T-cell (primary cell): ENCODE results near the gene SLC30A3. TPM values are rescaled to one million over a fixed set of nuclear protein-coding genes. Genes with fewer than 3 reads are reported as not detected.

ENCODE experiments used
- ATAC-seq, 4 experiments: fragments of 200-7000 bp in 3 of 4; fragments of 150-1000 bp in 1 of 4; cut with Tn5 transposase; replicated peaks in 1 of 4; 1 replicate in 3 of 4; 2 replicates in 1 of 4; pipeline ENCODE4 v1.10.0; 2021; ENCODE audit warnings: moderate library complexity in 3 of 4, mild to moderate bottlenecking in 2 of 4, moderate number of reproducible peaks in 1 of 4
- CTCF ChIA-PET, 2 donors: fragments of 300-600 bp; sonication (Branson Sonifier 250); formaldehyde crosslinking; loops; one replicate each; lab custom pipeline; 2022; ENCODE audit warnings: antibody characterized with exemption in 2 of 2; lab: Charles Lee
- POLR2A ChIA-PET, 2 donors: fragments of 300-600 bp; sonication (Branson Sonifier 250); formaldehyde crosslinking; loops; one replicate each; lab custom pipeline; 2022; ENCODE audit warnings: antibody characterized with exemption in 2 of 2; lab: Charles Lee
- DNase-seq, 35 experiments: peaks; one replicate each; pipeline versions ENCODE4 v3.0.0 to v3.0.0-alpha.2; 2013 to 2023
- H3K27ac ChIP-seq: one replicate; pipeline ENCODE4 v1.5.1; 2013; ENCODE audit warnings: low read length
- H3K27me3 ChIP-seq, 2 experiments: replicated peaks in 1 of 2; 1 replicate in 1 of 2; 2 replicates in 1 of 2; pipeline versions ENCODE4 v1.6.1 to v1.7.0; 2013; ENCODE audit warnings: low read length in 1 of 2, mixed read lengths in 1 of 2; ENCODE audit not compliant: control insufficient read depth in 2 of 2, insufficient read depth in 2 of 2; ENCODE audit errors: extremely low read depth in 1 of 2
- H3K36me3 ChIP-seq, 2 donors: 1 replicate in 1 of 2; 2 replicates in 1 of 2; pipeline versions ENCODE4 v1.6.1 to v1.7.0; 2013; ENCODE audit warnings: low read length in 1 of 2; ENCODE audit not compliant: control insufficient read depth in 2 of 2, insufficient read depth in 1 of 2; ENCODE audit errors: extremely low read depth in 1 of 2
- H3K4me1 ChIP-seq, 2 experiments: 1 replicate in 1 of 2; 2 replicates in 1 of 2; pipeline versions ENCODE4 v1.6.1 to v1.7.0; 2013; ENCODE audit warnings: low read length in 2 of 2, mixed read lengths in 1 of 2; ENCODE audit not compliant: insufficient read depth in 2 of 2, control insufficient read depth in 1 of 2; ENCODE audit errors: extremely low read depth in 1 of 2
- H3K4me3 ChIP-seq, 2 donors: 1 replicate in 1 of 2; 2 replicates in 1 of 2; pipeline versions ENCODE4 v1.5.1 to v1.7.0; 2013; ENCODE audit warnings: mild to moderate bottlenecking in 2 of 2, low read length in 1 of 2, moderate library complexity in 1 of 2; ENCODE audit not compliant: control insufficient read depth in 1 of 2; ENCODE audit errors: extremely low read depth in 1 of 2
- H3K9me3 ChIP-seq: 2 replicates; pipeline ENCODE4 v1.7.0; 2013
- H3K27ac Mint-ChIP-seq, 2 donors: one replicate each; pipeline ENCODE4 v1.8.0; 2020 to 2021; ENCODE audit warnings: mild to moderate bottlenecking in 2 of 2, mixed read lengths in 2 of 2
- H3K27me3 Mint-ChIP-seq, 2 donors: one replicate each; pipeline ENCODE4 v1.8.0; 2021 to 2022; ENCODE audit warnings: mixed read lengths in 2 of 2
- H3K36me3 Mint-ChIP-seq: one replicate; pipeline ENCODE4 v1.8.0; 2021; ENCODE audit warnings: mixed read lengths
- H3K4me1 Mint-ChIP-seq, 3 donors: one replicate each; pipeline ENCODE4 v1.8.0; 2020 to 2022; ENCODE audit warnings: mixed read lengths in 3 of 3, mild to moderate bottlenecking in 1 of 3
- H3K4me3 Mint-ChIP-seq, 3 donors: one replicate each; pipeline ENCODE4 v1.8.0; 2020 to 2022; ENCODE audit warnings: mild to moderate bottlenecking in 3 of 3, mixed read lengths in 3 of 3, moderate library complexity in 3 of 3
- H3K9me3 Mint-ChIP-seq, 3 donors: one replicate each; pipeline ENCODE4 v1.8.0; 2020 to 2022; ENCODE audit warnings: mixed read lengths in 3 of 3
- WGBS: methylation state at CpG from one replicate; pipeline ENCODE4 v1.1.5; 2013; ENCODE audit warnings: missing lambda C conversion rate; ENCODE audit not compliant: insufficient coverage; 5-methylcytosine and 5-hydroxymethylcytosine counted together
- total RNA-seq, 35 experiments: library from RNA in 6 of 35; stranded (reverse) in 6 of 35; fragments of 120-200 nt in 1 of 35; gene quantifications; one replicate each; pipeline versions ENCODE4 v1.2.1 to v1.2.4 and lab custom pipeline; 2013 to 2026

The SLC30A3 gene
- total RNA-seq, 5 donors from 2014 or later (not counting 1 experiment from before 2014, with no cell fraction given): 0.06 to 0.26 TPM; not detected in 3

DNA sequence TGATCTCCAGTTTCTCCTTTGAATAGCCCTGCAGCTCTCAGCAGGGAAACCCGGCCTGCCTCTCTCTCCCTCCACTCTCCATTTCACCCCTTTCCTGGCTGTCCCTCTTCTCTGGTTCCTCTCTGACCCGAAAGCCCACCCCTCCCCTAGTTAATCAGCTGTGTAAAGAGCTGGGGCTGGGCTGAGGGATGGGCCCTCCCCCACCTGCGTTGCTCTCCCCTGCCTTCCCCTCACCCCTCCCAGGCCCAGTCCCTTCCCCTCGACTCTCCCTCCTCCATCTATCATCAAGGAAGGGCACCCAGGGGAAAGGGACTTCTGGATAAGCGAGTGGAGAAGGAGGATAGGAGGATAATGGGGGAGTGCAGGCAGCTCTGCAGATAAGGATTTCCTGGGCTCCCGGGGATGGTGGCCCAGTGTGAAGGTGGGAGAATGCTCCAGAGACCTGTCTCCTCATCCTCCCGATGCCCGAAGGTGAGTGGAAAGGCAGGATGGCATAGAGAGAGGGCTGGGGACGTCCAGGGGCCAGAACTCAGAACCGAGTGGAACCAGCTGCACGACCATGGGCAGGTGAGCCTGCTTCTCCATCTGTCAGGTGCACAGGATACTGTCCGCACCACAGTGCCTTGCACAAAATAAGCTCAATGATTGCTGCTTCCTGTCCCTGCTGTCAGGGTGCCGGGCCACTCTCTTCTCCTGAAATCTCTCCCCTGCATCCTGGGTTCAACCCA, 12.0 kb downstream of the SLC30A3 start:
- H3K36me3 Mint-ChIP-seq: no peaks in the 10 kb centered on the region
- WGBS: 67% methylated on average over 10 of the region's 13 CpGs
- H3K27ac Mint-ChIP-seq: no peak overlapping the region
- ChIA-PET POLR2A (interaction anchor here (0.6 to 0.8 kb wide), 2 partner anchors 12 to 161 kb away, joined by 3 to 4 read pairs; partner anchors contain the start of gene SLC30A3 (in 1 of the 2)), CTCF (interaction anchor here (0.5 to 1.0 kb wide), 3 partner anchors 18 to 52 kb away, joined by 3 to 4 read pairs (median 3); no protein-coding TSS in a partner anchor)
- DNase-seq (no peak), ATAC-seq (no peak)
- H3K27me3 ChIP-seq: peaks cover 0 to 45% of the 10 kb centered on the region in 2 experiments
- no peak overlapping the region for H3K4me3 ChIP-seq
- peaks cover 0 to 2% (median 0%) of the 10 kb centered on the region in 3 donors for H3K4me1 Mint-ChIP-seq
- peaks cover 0 to 7% of the 10 kb centered on the region in 2 experiments for H3K4me1 ChIP-seq
- H3K36me3 ChIP-seq: no peaks in the 10 kb centered on the region
- H3K9me3 ChIP-seq: no peaks in the 10 kb centered on the region
- H3K27me3 Mint-ChIP-seq: peaks cover 23 to 40% of the 10 kb centered on the region in 2 donors
- H3K27ac ChIP-seq: no peak overlapping the region
- no peaks in the 10 kb centered on the region for H3K9me3 Mint-ChIP-seq
- no peak overlapping the region for H3K4me3 Mint-ChIP-seq

DNA sequence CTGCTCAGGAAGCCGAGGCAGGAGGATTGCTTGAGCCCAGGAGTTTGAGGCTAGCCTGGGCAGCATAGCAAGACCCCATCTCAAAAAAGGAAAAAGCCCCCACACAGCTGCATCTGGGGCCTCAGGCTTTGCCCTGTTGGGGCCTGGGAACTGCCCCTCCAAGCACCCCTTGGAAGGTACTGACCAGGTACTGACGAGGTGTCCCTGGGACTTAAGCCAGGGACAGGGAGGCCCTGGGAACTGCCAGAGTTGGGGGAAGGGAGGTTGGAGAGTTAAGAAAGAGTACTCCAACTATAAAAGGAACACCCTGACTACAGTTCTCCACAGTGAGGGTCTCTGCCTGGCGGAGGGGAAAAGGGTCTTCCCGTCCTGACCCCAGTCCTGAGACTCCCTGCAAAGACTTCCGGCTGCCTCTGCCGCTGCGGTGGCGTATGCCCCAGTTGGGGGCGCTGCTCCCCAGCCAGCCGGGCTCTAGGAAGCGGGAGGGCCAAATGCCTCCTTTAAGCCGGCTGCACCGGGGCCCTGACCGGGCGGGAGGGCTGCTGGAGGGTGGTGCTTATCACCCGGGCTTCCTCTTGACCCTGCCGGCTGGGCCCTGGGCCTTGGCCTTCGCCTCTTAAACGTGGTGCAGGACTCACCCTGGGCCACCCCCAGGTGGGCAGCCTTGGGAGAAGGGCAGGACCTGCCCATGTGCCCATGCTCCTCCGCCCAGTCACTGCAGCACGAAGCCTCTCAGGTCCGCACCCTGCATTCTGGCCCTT, 12.8 kb downstream of the SLC30A3 start:
- DNase-seq: peak in 30 of 35 experiments; percentile 9 to 64 (median 35)
- no peaks in the 10 kb centered on the region for H3K36me3 Mint-ChIP-seq
- CTCF ChIA-PET: interaction anchor here in 1 of 2 donors (0.5 kb wide), 1 partner anchor 54 kb away, joined by 3 read pairs; no protein-coding TSS in a partner anchor
- H3K27me3 Mint-ChIP-seq: peaks cover 15 to 34% of the 10 kb centered on the region in 2 donors
- Histone ChIP-seq H3K36me3 (no peaks in the 10 kb centered on the region), H3K9me3 (no peaks in the 10 kb centered on the region), H3K4me3 (no peak overlapping the region), H3K27ac (no peak overlapping the region), H3K27me3 (peaks cover 0 to 42% of the 10 kb centered on the region in 2 experiments), H3K4me1 (peaks cover 0 to 7% of the 10 kb centered on the region in 2 experiments)
- POLR2A ChIA-PET: no interaction called here
- peak; percentile 64 to 83 (median 72) for ATAC-seq
- H3K27ac Mint-ChIP-seq: no peak overlapping the region
- H3K4me3 Mint-ChIP-seq: no peak overlapping the region
- 27% methylated on average over 19 of the region's 22 CpGs for WGBS
- no peaks in the 10 kb centered on the region for H3K9me3 Mint-ChIP-seq
- H3K4me1 Mint-ChIP-seq: peaks cover 0 to 2% (median 0%) of the 10 kb centered on the region in 3 donors

DNA sequence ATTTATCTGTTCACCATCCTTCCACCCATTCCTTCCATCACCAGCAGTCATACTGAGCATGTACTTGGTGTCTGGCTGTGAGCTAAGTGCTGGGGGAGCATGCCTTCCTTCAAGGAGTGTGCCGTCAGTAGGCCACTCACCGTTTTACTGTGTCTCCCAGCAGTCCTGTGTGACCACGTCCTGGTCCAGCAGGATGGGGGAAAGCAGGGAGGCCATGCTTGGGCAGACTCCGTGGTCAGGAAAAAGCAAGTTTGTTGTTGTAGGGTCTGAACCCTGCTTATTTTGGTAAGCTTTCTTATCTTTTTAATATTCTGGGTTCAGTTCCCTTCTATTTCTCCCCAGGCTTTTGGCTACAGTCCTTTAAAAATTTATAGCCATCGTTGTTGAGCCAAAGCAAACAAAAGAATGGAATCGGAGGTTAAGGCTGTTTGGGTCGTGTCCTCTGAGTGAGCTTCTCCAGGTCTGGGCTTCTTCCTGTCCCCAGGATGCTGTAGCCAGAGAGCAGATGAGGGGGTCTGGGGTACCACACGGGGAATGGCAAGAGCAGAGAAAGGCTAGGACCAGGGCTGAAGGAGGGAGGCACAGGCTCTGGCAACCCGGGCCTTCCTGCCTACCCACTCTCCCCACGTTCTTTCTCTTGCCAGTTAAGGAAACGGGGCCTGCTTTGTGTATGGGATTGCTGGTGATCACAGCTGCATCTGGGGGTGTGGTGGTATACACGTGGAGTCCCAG, 13.5 kb downstream of the SLC30A3 start:
- no peak overlapping the region for H3K4me3 ChIP-seq
- Mint-ChIP-seq H3K27ac (no peak overlapping the region), H3K36me3 (no peaks in the 10 kb centered on the region), H3K9me3 (no peaks in the 10 kb centered on the region), H3K27me3 (peaks cover 8 to 27% of the 10 kb centered on the region in 2 donors), H3K4me3 (no peak overlapping the region), H3K4me1 (peaks cover 0 to 2% (median 0%) of the 10 kb centered on the region in 3 donors)
- ATAC-seq (no peak), DNase-seq (no peak)
- H3K9me3 ChIP-seq: no peaks in the 10 kb centered on the region
- peaks cover 0 to 34% of the 10 kb centered on the region in 2 experiments for H3K27me3 ChIP-seq
- 69% methylated on average over 5 of the region's 12 CpGs for WGBS
- no peaks in the 10 kb centered on the region for H3K36me3 ChIP-seq
- H3K4me1 ChIP-seq: peaks cover 0 to 7% of the 10 kb centered on the region in 2 experiments
- no peak overlapping the region for H3K27ac ChIP-seq
- ChIA-PET POLR2A (interaction anchor here in 1 of 2 donors (0.5 to 0.6 kb wide), 2 partner anchors 27 to 122 kb away, joined by 3 read pairs; no protein-coding TSS in a partner anchor), CTCF (interaction anchor here (0.5 to 0.7 kb wide), 3 partner anchors 36 to 181 kb away, joined by 3 to 9 read pairs (median 5); no protein-coding TSS in a partner anchor)

DNA sequence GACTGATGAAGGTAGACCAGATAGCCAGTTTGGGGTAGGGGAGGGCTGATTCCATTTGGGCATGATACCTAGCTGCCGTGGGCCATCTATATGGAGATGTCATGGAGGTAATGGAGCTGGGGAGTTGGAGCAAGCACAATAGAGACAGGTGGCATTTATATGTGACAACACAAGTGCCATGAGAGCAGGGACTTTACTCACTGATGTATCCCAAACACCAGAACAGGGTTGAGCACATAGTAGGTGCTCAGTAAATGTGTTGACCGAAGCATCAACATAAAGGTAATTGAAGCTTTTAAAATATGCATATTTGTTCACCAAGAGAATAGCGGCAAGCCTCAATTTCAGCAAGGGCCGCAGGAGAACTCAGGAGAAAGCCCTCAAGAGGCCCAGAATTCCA, 15.0 kb downstream of the SLC30A3 start:
- Mint-ChIP-seq H3K9me3 (no peaks in the 10 kb centered on the region), H3K4me1 (peaks cover 0 to 2% (median 0%) of the 10 kb centered on the region in 3 donors), H3K4me3 (no peak overlapping the region), H3K27ac (no peak overlapping the region), H3K36me3 (no peaks in the 10 kb centered on the region), H3K27me3 (peaks cover 7 to 24% of the 10 kb centered on the region in 2 donors)
- WGBS: 92% methylated on average over 2 of the region's 4 CpGs
- POLR2A ChIA-PET: interaction anchor here in 1 of 2 donors (0.7 kb wide), 1 partner anchor 18 kb away, joined by 4 read pairs; no protein-coding TSS in a partner anchor
- H3K4me3 ChIP-seq: no peak overlapping the region
- CTCF ChIA-PET: interaction anchor here in 1 of 2 donors (0.6 kb wide), 1 partner anchor 25 kb away, joined by 3 read pairs; no protein-coding TSS in a partner anchor
- no peaks in the 10 kb centered on the region for H3K9me3 ChIP-seq
- peaks cover 0 to 27% of the 10 kb centered on the region in 2 experiments for H3K27me3 ChIP-seq
- H3K4me1 ChIP-seq: peaks cover 0 to 7% of the 10 kb centered on the region in 2 experiments
- no peak overlapping the region for H3K27ac ChIP-seq
- DNase-seq (no peak), ATAC-seq (no peak)
- H3K36me3 ChIP-seq: peaks cover 4 to 8% of the 10 kb centered on the region in 2 donors

DNA sequence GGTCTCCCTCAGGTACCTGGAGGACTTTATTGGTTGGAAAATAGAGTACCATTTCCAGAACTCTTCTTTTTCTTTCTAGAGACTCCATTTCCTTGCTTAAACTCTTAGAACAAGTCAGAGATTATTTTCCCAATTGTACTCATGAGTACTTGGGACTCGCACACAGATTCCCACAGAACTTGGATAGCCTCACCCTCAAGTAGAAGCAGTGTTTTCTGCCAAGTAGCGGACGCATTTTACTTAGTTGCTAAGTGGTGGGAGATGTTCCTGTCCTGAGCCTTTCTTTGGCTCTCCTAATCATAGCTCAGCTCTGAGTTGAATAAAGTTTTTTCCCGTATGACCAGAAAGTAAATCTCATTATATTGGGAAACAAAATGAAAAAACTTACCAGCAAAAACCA, 17.2 kb downstream of the SLC30A3 start:
- no peak for ATAC-seq
- H3K27ac Mint-ChIP-seq: no peak overlapping the region
- CTCF ChIA-PET: no interaction called here

More for the DNA sequence above, 17.2 kb downstream of the SLC30A3 start:
- peaks cover 6 to 8% (median 7%) of the 10 kb centered on the region in 3 donors for H3K4me1 Mint-ChIP-seq
- Histone ChIP-seq H3K4me1 (peaks cover 0 to 18% of the 10 kb centered on the region in 2 experiments), H3K9me3 (no peaks in the 10 kb centered on the region), H3K27me3 (peaks cover 0 to 13% of the 10 kb centered on the region in 2 experiments), H3K36me3 (peaks cover 20 to 29% of the 10 kb centered on the region in 2 donors), H3K4me3 (no peak overlapping the region), H3K27ac (no peak overlapping the region)
- H3K27me3 Mint-ChIP-seq: peaks cover 0 to 10% of the 10 kb centered on the region in 2 donors
- H3K4me3 Mint-ChIP-seq: no peak overlapping the region
- peaks cover 10% of the 10 kb centered on the region for H3K36me3 Mint-ChIP-seq
- no CpG with 5 or more reads among the region's 4 CpGs for WGBS
- POLR2A ChIA-PET: no interaction called here
- DNase-seq: no peak
- H3K9me3 Mint-ChIP-seq: no peaks in the 10 kb centered on the region
